NCI-H1105 (cell line): ENCODE data around the gene PTPN23.
"Not testable (repeated sequence)": the region's sequence is repeated elsewhere in the genome, so short reads cannot be mapped to it uniquely, and the experiment has no call there.

Source experiments
- DNase-seq: peaks from one replicate; lab custom pipeline; 2025; lab: John Stamatoyannopoulos, UW

Gene PTPN23

GRCh38 chr3:47370020-47370419 is 10.8 kb upstream of the PTPN23 start:
- not testable (repeated sequence) for DNase-seq

GRCh38 chr3:47370887-47371697 is 9.7 kb upstream of the PTPN23 start:
- DNase-seq: no peak

- no peak for DNase-seq
These were observed 6.2 kb upstream of the PTPN23 start for GRCh38 chr3:47374587-47374986.

- no peak for DNase-seq
These were observed 4.4 kb upstream of the PTPN23 start for GRCh38 chr3:47376393-47376792.

GRCh38 chr3:47377186-47377585 is 3.6 kb upstream of the PTPN23 start:
- DNase-seq: no peak

GRCh38 chr3:47378869-47379268 is 2.0 kb upstream of the PTPN23 start:
- DNase-seq: no peak

GRCh38 chr3:47379411-47379899 is 1.4 kb upstream of the PTPN23 start:
- no peak for DNase-seq

- DNase-seq: no peak
These were observed 708 bp upstream of the PTPN23 start for GRCh38 chr3:47380026-47380600.

- DNase-seq: peak; percentile 39
These were observed 716 bp downstream of the PTPN23 start for GRCh38 chr3:47381317-47382157.

GRCh38 chr3:47384425-47384824 is 3.6 kb downstream of the PTPN23 start:
- no peak for DNase-seq

- no peak for DNase-seq
These were observed 4.2 kb downstream of the PTPN23 start for GRCh38 chr3:47385007-47385406.

- no peak for DNase-seq
These were observed 5.0 kb downstream of the PTPN23 start for GRCh38 chr3:47385796-47386195.

GRCh38 chr3:47392933-47393332 is 12.1 kb downstream of the PTPN23 start:
- DNase-seq: no peak

GRCh38 chr3:47394140-47394870 is 13.5 kb downstream of the PTPN23 start:
- DNase-seq: no peak

- no peak for DNase-seq
These were observed 14.1 kb downstream of the PTPN23 start for GRCh38 chr3:47394881-47395280.

- no peak for DNase-seq
These were observed 17.4 kb downstream of the PTPN23 start for GRCh38 chr3:47398228-47398627.

- DNase-seq: no peak
These were observed 18.2 kb downstream of the PTPN23 start for GRCh38 chr3:47399016-47399415.

GRCh38 chr3:47399531-47400270 is 18.9 kb downstream of the PTPN23 start:
- DNase-seq: no peak

- DNase-seq: no peak
These were observed 23.6 kb downstream of the PTPN23 start for GRCh38 chr3:47404431-47404876.

- no peak for DNase-seq
These were observed 24.4 kb downstream of the PTPN23 start for GRCh38 chr3:47404955-47405790.
